CD14-positive monocyte (primary cell): ENCODE data around the gene AIF1. TPM values are rescaled to one million over a fixed set of nuclear protein-coding genes. Genes with fewer than 3 reads are reported as not detected.

Experiments
- DNase-seq, 3 donors: peaks; one replicate each; pipeline ENCODE4 v3.0.0-alpha.2; 2011 to 2022
- H2AFZ ChIP-seq: 2 replicates; pipeline ENCODE4 v1.6.0; 2012; ENCODE audit warnings: mild to moderate bottlenecking, low read depth, low read length, inconsistent platforms; ENCODE audit not compliant: insufficient read depth, poor library complexity, severe bottlenecking
- H3K27ac ChIP-seq, 2 donors: 1 replicate in 1 of 2; 2 replicates in 1 of 2; pipeline ENCODE4 v1.5.1; 2012 to 2013; ENCODE audit warnings: low read length in 2 of 2, control low read depth in 1 of 2, inconsistent platforms in 1 of 2, low read depth in 1 of 2, mild to moderate bottlenecking in 1 of 2
- H3K27me3 ChIP-seq, 2 donors: one replicate each; pipeline versions ENCODE4 v1.6.0 to v1.6.1; 2011 to 2013; ENCODE audit warnings: low read length in 2 of 2; ENCODE audit not compliant: control insufficient read depth in 2 of 2, insufficient read depth in 2 of 2
- H3K36me3 ChIP-seq, 2 donors: replicated peaks in 1 of 2; 1 replicate in 1 of 2; 2 replicates in 1 of 2; pipeline versions ENCODE4 v1.5.1 to v1.6.1; 2012 to 2013; ENCODE audit warnings: low read length in 2 of 2, control low read depth in 1 of 2, inconsistent platforms in 1 of 2, mild to moderate bottlenecking in 1 of 2; ENCODE audit not compliant: insufficient read depth in 2 of 2, control insufficient read depth in 1 of 2
- H3K4me1 ChIP-seq, 2 donors: 1 replicate in 1 of 2; 2 replicates in 1 of 2; pipeline versions ENCODE4 v1.5.1 to v1.6.1; 2012 to 2013; ENCODE audit warnings: low read length in 2 of 2, control low read depth in 1 of 2, inconsistent platforms in 1 of 2, mild to moderate bottlenecking in 1 of 2, moderate library complexity in 1 of 2; ENCODE audit not compliant: insufficient read depth in 2 of 2, control insufficient read depth in 1 of 2
- H3K4me2 ChIP-seq: replicated peaks from 2 replicates; pipeline ENCODE3; 2012; ENCODE audit warnings: low read length, moderate library complexity, mild to moderate bottlenecking; ENCODE audit not compliant: poor library complexity, severe bottlenecking; ENCODE audit errors: extremely low read depth
- H3K4me3 ChIP-seq, 3 experiments: fragments of 200-600 bp in 1 of 3; sonication (generic) in 1 of 3; replicated peaks in 1 of 3; 1 replicate in 2 of 3; 2 replicates in 1 of 3; pipeline ENCODE4 v1.5.1; 2011 to 2013; ENCODE audit warnings: low read length in 3 of 3, mild to moderate bottlenecking in 3 of 3, control low read depth in 2 of 3, low read depth in 2 of 3, inconsistent platforms in 1 of 3, moderate library complexity in 1 of 3
- H3K79me2 ChIP-seq: 2 replicates; pipeline ENCODE4 v1.6.0; 2012; ENCODE audit warnings: mild to moderate bottlenecking, control low read depth, inconsistent platforms, low read length, moderate library complexity; ENCODE audit not compliant: insufficient read depth
- H3K9ac ChIP-seq: 2 replicates; pipeline ENCODE4 v1.6.0; 2017; ENCODE audit warnings: low read length, mild to moderate bottlenecking; ENCODE audit not compliant: insufficient read depth, poor library complexity, severe bottlenecking
- H3K9me3 ChIP-seq, 2 donors: replicated peaks in 1 of 2; 1 replicate in 1 of 2; 2 replicates in 1 of 2; pipeline versions ENCODE4 v1.5.1 to v1.6.1; 2012 to 2013; ENCODE audit warnings: low read length in 2 of 2, control low read depth in 1 of 2; ENCODE audit not compliant: control insufficient read depth in 1 of 2, insufficient read depth in 1 of 2
- H4K20me1 ChIP-seq: 2 replicates; pipeline ENCODE4 v1.6.0; 2012; ENCODE audit warnings: mild to moderate bottlenecking, low read length, control low read depth, moderate library complexity; ENCODE audit not compliant: insufficient read depth
- H3K27ac Mint-ChIP-seq, 7 donors: one replicate each; pipeline ENCODE4 v1.8.0; 2020; ENCODE audit warnings: mild to moderate bottlenecking in 7 of 7, mixed read lengths in 7 of 7, moderate library complexity in 6 of 7, inconsistent platforms in 2 of 7
- H3K27me3 Mint-ChIP-seq, 3 donors: one replicate each; pipeline ENCODE4 v1.8.0; 2021 to 2022; ENCODE audit warnings: low read depth in 3 of 3, mild to moderate bottlenecking in 3 of 3, mixed read lengths in 3 of 3, moderate library complexity in 3 of 3, inconsistent platforms in 1 of 3
- H3K36me3 Mint-ChIP-seq, 2 donors: one replicate each; pipeline ENCODE4 v1.8.0; 2020; ENCODE audit warnings: mixed read lengths in 2 of 2, inconsistent platforms in 1 of 2, mild to moderate bottlenecking in 1 of 2
- H3K4me1 Mint-ChIP-seq: one replicate; pipeline ENCODE4 v1.8.0; 2020; ENCODE audit warnings: mild to moderate bottlenecking, mixed read lengths
- H3K4me3 Mint-ChIP-seq, 2 donors: one replicate each; pipeline ENCODE4 v1.8.0; 2020; ENCODE audit warnings: mild to moderate bottlenecking in 2 of 2, mixed read lengths in 2 of 2, moderate library complexity in 1 of 2
- H3K9me3 Mint-ChIP-seq, 7 donors: one replicate each; pipeline ENCODE4 v1.8.0; 2020 to 2022; ENCODE audit warnings: mixed read lengths in 7 of 7, mild to moderate bottlenecking in 6 of 7, moderate library complexity in 6 of 7, inconsistent platforms in 2 of 7
- CTCF ChIP-seq: fragments of 200-600 bp; IDR thresholded peaks from one replicate; pipeline ENCODE4 v1.8.0; 2022; ENCODE audit warnings: antibody characterized with exemption, mild to moderate bottlenecking
- WGBS: methylation state at CpG from one replicate; pipeline ENCODE4 v1.1.5; 2013; ENCODE audit warnings: missing lambda C conversion rate; ENCODE audit not compliant: insufficient coverage; 5-methylcytosine and 5-hydroxymethylcytosine counted together
- intact Hi-C, 2 donors: fragments of 100-400 bp; cut with micrococcal nuclease; formaldehyde crosslinking; loops; one replicate each; pipeline versions ENCODE4 v1.15.0 to v1.15.1; 2023
- polyA plus RNA-seq, 3 donors: library from polyadenylated mRNA; depleted of rRNA in 1 of 3; unstranded in 2 of 3; stranded (reverse) in 1 of 3; fragments of 300-500 nt in 2 of 3; fragments of >200 nt in 1 of 3; fragmentation: Illumina TruSeq in 2 of 3; gene quantifications; 1 replicate in 2 of 3; 2 replicates in 1 of 3; pipeline ENCODE4 v1.2.3, GENCODE V29; 2012 to 2021

AIF1 gene
- polyA plus RNA-seq, 3 donors: 952 to 2,310 (median 2,275) TPM

DNA sequence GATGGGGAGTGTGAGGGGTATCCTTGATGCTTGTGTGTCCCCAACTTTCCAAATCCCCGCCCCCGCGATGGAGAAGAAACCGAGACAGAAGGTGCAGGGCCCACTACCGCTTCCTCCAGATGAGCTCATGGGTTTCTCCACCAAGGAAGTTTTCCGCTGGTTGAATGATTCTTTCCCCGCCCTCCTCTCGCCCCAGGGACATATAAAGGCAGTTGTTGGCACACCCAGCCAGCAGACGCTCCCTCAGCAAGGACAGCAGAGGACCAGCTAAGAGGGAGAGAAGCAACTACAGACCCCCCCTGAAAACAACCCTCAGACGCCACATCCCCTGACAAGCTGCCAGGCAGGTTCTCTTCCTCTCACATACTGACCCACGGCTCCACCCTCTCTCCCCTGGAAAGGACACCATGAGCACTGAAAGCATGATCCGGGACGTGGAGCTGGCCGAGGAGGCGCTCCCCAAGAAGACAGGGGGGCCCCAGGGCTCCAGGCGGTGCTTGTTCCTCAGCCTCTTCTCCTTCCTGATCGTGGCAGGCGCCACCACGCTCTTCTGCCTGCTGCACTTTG lies 39.6 kb upstream of the AIF1 start, which contains the start of gene TNF:
TNF (plus strand) TSS at position 231 of the 567 bp plus-strand sequence; CDS start at position 408, 177 bp downstream.
- Mint-ChIP-seq H3K27ac (peak within 1 kb of the TSS; percentile 91 to 98 (median 94)), H3K4me3 (peak within 1 kb of the TSS; percentile 94 to 99), H3K36me3 (peaks cover 31 to 36% of the 10 kb centered on the region in 2 donors), H3K9me3 (peaks cover 0 to 3% (median 0%) of the 10 kb centered on the region in 7 donors), H3K27me3 (peaks cover 1 to 7% (median 3%) of the 10 kb centered on the region in 3 donors), H3K4me1 (peaks cover 71% of the 10 kb centered on the region)
- Histone ChIP-seq H3K79me2 (peaks cover 32% of the 10 kb centered on the region), H3K4me1 (peaks cover 47 to 63% of the 10 kb centered on the region in 2 donors), H4K20me1 (peaks cover 39% of the 10 kb centered on the region), H3K4me2 (peak within 1 kb of the TSS; percentile 98), H3K9ac (peak within 1 kb of the TSS; percentile 75), H3K36me3 (peaks cover 18 to 25% of the 10 kb centered on the region in 2 donors), H3K9me3 (no peaks in the 10 kb centered on the region), H3K27ac (peak within 1 kb of the TSS; percentile 71 to 88), H2AFZ (peak within 1 kb of the TSS; percentile 63), H3K27me3 (no peaks in the 10 kb centered on the region), H3K4me3 (peak within 1 kb of the TSS; percentile 71 to 97 (median 90))
- intact Hi-C loops: no loop called here
- no peak for TF ChIP-seq CTCF
- DNase-seq: peak; percentile 79 to 97 (median 82)
- 3% methylated on average over 16 of the region's 19 CpGs for WGBS

- H3K27ac Mint-ChIP-seq: peak overlapping the region; percentile 91 to 98 (median 94)
- peaks cover 39% of the 10 kb centered on the region for H3K79me2 ChIP-seq
- peak overlapping the region; percentile 71 to 88 for H3K27ac ChIP-seq
- peak in 1 of 3 donors; percentile 17 for DNase-seq
- H3K4me3 Mint-ChIP-seq: peak overlapping the region; percentile 94 to 99
- H3K4me3 ChIP-seq: peak overlapping the region; percentile 71 to 97 (median 90)
- H3K27me3 ChIP-seq: no peaks in the 10 kb centered on the region
- no peaks in the 10 kb centered on the region for H3K9me3 ChIP-seq
- WGBS: 56% methylated on average over 4 of the region's 8 CpGs
- peaks cover 0 to 3% (median 0%) of the 10 kb centered on the region in 7 donors for H3K9me3 Mint-ChIP-seq
- H3K36me3 Mint-ChIP-seq: peaks cover 31 to 36% of the 10 kb centered on the region in 2 donors
- H2AFZ ChIP-seq: peak overlapping the region; percentile 63
- no peak for TF ChIP-seq CTCF
- H4K20me1 ChIP-seq: peaks cover 39% of the 10 kb centered on the region
- intact Hi-C loops: no loop called here
- peak overlapping the region; percentile 75 for H3K9ac ChIP-seq
- peaks cover 74% of the 10 kb centered on the region for H3K4me1 Mint-ChIP-seq
- peaks cover 18 to 25% of the 10 kb centered on the region in 2 donors for H3K36me3 ChIP-seq
- H3K27me3 Mint-ChIP-seq: peaks cover 1 to 7% (median 4%) of the 10 kb centered on the region in 3 donors
- peaks cover 51 to 68% of the 10 kb centered on the region in 2 donors for H3K4me1 ChIP-seq
- peak overlapping the region; percentile 98 for H3K4me2 ChIP-seq
These were observed 38.9 kb upstream of the AIF1 start for GRCh38 chr6:31575952-31576685.
